Testis (tissue), 3 donors: ENCODE data around the gene DHRS3. TPM values are rescaled to one million over a fixed set of nuclear protein-coding genes. Genes with fewer than 3 reads are reported as not detected.

ENCODE experiments used
- DNase-seq: peaks from one replicate; pipeline ENCODE4 v3.0.0-alpha.2; 2019
- H3K27ac ChIP-seq, 2 donors: fragments of 200-600 bp; sonication (generic); one replicate each; pipeline ENCODE4 v1.5.1; 2019
- H3K27me3 ChIP-seq: fragments of 200-600 bp; sonication (generic); one replicate; pipeline ENCODE4 v1.5.1; 2019
- H3K36me3 ChIP-seq: fragments of 200-600 bp; sonication (generic); one replicate; pipeline ENCODE4 v1.5.1; 2017; ENCODE audit warnings: low read depth; ENCODE audit errors: missing control alignments
- H3K4me1 ChIP-seq: fragments of 200-600 bp; sonication (generic); one replicate; pipeline ENCODE4 v1.5.1; 2019
- H3K4me3 ChIP-seq, 2 donors: fragments of 200-600 bp; sonication (generic); one replicate each; pipeline ENCODE4 v1.5.1; 2017 to 2019
- H3K9me3 ChIP-seq: fragments of 200-600 bp; sonication (generic); one replicate; pipeline ENCODE4 v1.5.1; 2017
- POLR2A ChIP-seq: fragments of 450-650 bp; IDR thresholded peaks from one replicate; pipeline ENCODE4 v1.6.1; 2017; ENCODE audit warnings: antibody characterized with exemption, mild to moderate bottlenecking, moderate library complexity
- WGBS, 2 donors: methylation state at CpG; one replicate each; pipeline ENCODE4 v1.1.5; 2018; 5-methylcytosine and 5-hydroxymethylcytosine counted together
- intact Hi-C: fragments of 100-400 bp; cut with DNase I; formaldehyde crosslinking; loops from one replicate; pipeline ENCODE4 v1.15.1; 2023; ENCODE audit warnings: low total_unique reads
- polyA plus RNA-seq: library from polyadenylated mRNA; stranded (reverse); fragments of 350-450 nt; fragmentation: Illumina TruSeq; extraction: RNeasy Lipid Tissue Mini Kit (QIAGEN cat#74804); gene quantifications from one replicate; pipeline ENCODE4 v1.2.3, GENCODE V29; 2014; ENCODE audit warnings: low read depth, low replicate concordance; ENCODE audit not compliant: insufficient read depth
- total RNA-seq, 2 donors: library from RNA; depleted of rRNA; stranded (reverse); fragments of >200 nt; gene quantifications; one replicate each; pipeline ENCODE4 v1.2.3, GENCODE V29; 2016
- TF ChIP-seq, protein P1 (sequence below), 3 experiments: fragments of 450-650 bp in 2 of 3; fragments of 200-600 bp in 1 of 3; sonication (generic) in 1 of 3; IDR thresholded peaks; one replicate each; pipeline ENCODE4 v1.5.1; 2016 to 2019; ENCODE audit warnings: antibody characterized with exemption in 3 of 3, mild to moderate bottlenecking in 2 of 3, moderate library complexity in 1 of 3

Gene DHRS3
- total and polyA plus RNA-seq, 3 donors from 2014 or later = 27.1 to 38.7 (median 30.2) TPM

DNA sequence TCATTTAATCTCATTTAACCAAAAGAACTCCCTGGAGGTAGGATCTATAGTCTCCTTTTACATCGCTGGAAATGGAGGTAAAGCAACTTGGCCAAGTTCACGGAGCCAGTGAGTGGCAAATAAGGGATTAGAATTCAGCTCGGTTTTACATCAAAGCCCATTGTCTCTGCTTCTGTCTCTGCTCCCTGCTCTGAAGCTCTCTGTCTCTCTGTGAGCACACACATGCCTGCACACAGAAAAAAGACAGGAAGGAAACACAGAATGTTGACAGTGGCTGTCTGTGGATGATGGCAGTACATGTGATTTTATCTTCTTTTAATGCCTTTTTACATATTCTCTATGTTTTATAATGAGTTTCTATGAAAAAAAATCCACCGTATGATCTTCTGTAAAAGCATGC lies 8.9 kb upstream of the DHRS3 start:
- Histone ChIP-seq H3K27me3 (no peaks in the 10 kb centered on the region), H3K4me1 (no peaks in the 10 kb centered on the region), H3K9me3 (no peaks in the 10 kb centered on the region), H3K27ac (no peak overlapping the region), H3K36me3 (no peaks in the 10 kb centered on the region), H3K4me3 (no peak overlapping the region)
- no peak for TF ChIP-seq POLR2A
- TF ChIP-seq, protein P1, sequence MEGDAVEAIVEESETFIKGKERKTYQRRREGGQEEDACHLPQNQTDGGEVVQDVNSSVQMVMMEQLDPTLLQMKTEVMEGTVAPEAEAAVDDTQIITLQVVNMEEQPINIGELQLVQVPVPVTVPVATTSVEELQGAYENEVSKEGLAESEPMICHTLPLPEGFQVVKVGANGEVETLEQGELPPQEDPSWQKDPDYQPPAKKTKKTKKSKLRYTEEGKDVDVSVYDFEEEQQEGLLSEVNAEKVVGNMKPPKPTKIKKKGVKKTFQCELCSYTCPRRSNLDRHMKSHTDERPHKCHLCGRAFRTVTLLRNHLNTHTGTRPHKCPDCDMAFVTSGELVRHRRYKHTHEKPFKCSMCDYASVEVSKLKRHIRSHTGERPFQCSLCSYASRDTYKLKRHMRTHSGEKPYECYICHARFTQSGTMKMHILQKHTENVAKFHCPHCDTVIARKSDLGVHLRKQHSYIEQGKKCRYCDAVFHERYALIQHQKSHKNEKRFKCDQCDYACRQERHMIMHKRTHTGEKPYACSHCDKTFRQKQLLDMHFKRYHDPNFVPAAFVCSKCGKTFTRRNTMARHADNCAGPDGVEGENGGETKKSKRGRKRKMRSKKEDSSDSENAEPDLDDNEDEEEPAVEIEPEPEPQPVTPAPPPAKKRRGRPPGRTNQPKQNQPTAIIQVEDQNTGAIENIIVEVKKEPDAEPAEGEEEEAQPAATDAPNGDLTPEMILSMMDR (IDR thresholded peaks at IDR 0.05) = no peak
- no peak for DNase-seq
- WGBS, 2 donors = 84 to 93% methylated on average over 4 of the region's 4 CpGs
- intact Hi-C loops = loop anchor here (10.0 kb wide), 1 partner anchor 312 kb away; no protein-coding TSS in a partner anchor

DNA sequence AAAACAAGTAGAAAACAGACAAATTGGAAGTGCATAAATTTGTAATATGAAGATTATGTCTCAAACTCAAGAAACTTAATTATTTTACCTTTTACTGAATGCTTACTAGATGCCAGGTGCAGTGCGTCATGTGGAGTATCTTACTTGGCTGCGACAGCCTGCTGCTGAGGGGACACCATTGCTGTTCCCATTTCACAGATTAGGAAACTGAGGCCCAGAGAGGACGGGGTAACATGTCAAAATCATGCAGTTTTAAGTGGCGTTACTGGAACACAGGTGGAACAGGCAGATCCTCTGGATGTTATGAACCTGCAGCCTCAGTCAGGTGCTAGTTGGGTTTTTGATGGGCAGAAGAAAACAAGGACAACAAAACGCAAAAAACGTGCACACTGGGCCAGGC lies 7.3 kb upstream of the DHRS3 start:
- no peak for DNase-seq
- H3K4me3 ChIP-seq = no peak overlapping the region
- H3K27me3 ChIP-seq = no peaks in the 10 kb centered on the region
- no peak for TF ChIP-seq POLR2A
- TF ChIP-seq, protein P1 (IDR thresholded peaks at IDR 0.05) = no peak
- WGBS, 2 donors = 95 to 96% methylated on average over 6 of the region's 6 CpGs
- no peaks in the 10 kb centered on the region for H3K36me3 ChIP-seq
- no peaks in the 10 kb centered on the region for H3K9me3 ChIP-seq
- intact Hi-C loops = loop anchor here (10.0 kb wide), 1 partner anchor 310 kb away; no protein-coding TSS in a partner anchor
- no peaks in the 10 kb centered on the region for H3K4me1 ChIP-seq
- no peak overlapping the region for H3K27ac ChIP-seq

DNA sequence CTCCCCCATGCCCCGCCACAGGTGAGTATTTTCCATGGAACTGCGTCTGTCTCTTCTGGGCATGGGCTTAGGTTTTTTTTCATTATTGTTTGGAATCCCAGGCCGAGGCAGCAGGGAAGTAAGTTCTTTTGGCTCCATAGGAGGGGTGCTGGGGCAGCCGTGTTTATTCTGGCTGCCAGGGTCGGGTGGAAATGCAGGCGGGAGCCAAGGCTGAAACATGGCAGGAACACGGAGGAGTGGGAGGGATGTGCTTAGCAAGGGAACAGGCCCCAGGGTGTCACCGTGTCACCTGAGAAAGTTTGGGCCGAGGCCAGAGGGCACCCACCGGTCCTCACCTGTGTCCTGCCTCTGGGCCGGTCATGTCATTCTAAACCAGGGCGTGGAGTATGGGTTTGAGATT lies 4.5 kb upstream of the DHRS3 start:
- Histone ChIP-seq H3K36me3 (no peaks in the 10 kb centered on the region), H3K4me3 (no peak overlapping the region), H3K9me3 (no peaks in the 10 kb centered on the region), H3K27ac (no peak overlapping the region), H3K27me3 (no peaks in the 10 kb centered on the region), H3K4me1 (peaks cover 12% of the 10 kb centered on the region)
- TF ChIP-seq, protein P1 (IDR thresholded peaks at IDR 0.05) = no peak
- no peak for TF ChIP-seq POLR2A
- intact Hi-C loops = loop anchor here (10.0 kb wide), 1 partner anchor 308 kb away; no protein-coding TSS in a partner anchor
- no peak for DNase-seq
- WGBS, 2 donors = 57 to 58% methylated on average over 12 of the region's 12 CpGs

DNA sequence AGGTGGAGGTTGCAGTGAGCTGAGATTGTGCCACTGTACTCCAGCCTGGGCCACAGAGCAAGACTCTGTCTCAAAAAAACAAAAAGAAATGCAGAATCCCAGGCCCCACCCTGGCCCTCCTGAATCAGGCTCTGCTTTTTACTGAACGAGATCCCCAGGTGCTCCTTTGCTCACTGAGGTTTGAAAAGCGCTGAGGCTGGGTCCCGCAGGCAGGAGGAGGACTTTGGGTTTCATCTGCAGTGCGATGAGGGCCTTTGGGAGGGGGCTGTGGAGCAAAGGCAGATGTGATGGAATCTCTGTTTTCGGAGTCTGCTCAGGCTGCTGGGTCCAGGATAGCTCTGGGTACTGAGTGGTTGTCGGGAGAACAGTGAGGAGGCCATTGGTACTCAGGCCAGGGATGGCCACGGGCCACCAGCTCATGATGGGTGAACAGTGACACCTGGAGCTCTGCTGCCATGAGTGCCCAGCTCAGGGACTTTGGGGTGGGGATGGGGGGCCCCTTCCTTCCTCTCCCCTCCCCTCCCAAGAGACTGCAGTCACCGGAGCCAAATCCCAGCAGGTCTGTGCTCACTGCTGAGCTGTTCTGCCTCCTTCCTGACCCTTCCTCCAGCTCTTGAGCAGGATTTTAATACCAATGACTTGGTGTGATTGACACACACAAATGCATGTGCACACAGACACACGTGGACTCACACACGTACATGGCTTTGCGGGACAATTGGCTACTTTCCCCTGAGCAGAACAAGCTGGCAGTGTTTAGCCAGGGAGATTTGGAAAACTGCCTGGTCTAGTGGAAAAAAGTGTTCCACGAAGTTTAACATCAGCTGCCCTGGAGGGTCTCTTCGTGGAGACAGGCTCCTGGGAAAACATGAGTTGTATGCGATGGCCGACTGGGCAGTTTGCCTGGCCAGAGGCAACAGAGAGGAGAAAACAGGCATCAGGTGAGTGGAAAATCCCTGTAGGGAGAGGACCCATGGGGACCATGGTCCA lies 3.6 kb upstream of the DHRS3 start:
- peaks cover 12% of the 10 kb centered on the region for H3K4me1 ChIP-seq
- intact Hi-C loops = loop anchor here (10.0 kb wide), 1 partner anchor 307 kb away; no protein-coding TSS in a partner anchor
- no peak for TF ChIP-seq POLR2A
- TF ChIP-seq, protein P1 (IDR thresholded peaks at IDR 0.05) = no peak
- no peaks in the 10 kb centered on the region for H3K36me3 ChIP-seq
- whole genome bisulfite sequencing, 2 donors = 45 to 65% methylated on average over 8 to 15 of the region's 15 CpGs
- no peak overlapping the region for H3K27ac ChIP-seq
- H3K27me3 ChIP-seq = no peaks in the 10 kb centered on the region
- no peaks in the 10 kb centered on the region for H3K9me3 ChIP-seq
- no peak for DNase-seq
- no peak overlapping the region for H3K4me3 ChIP-seq
